GM12874 (cell line): ENCODE data around the gene EPS8L1.

Experiments used
- TF ChIP-seq, protein P1 (sequence below): IDR thresholded peaks from 2 replicates; pipeline ENCODE4 v1.5.1; 2011; ENCODE audit warnings: low read depth, mild to moderate bottlenecking, control low read depth, low read length, moderate library complexity; ENCODE audit not compliant: insufficient read depth

Gene EPS8L1

DNA sequence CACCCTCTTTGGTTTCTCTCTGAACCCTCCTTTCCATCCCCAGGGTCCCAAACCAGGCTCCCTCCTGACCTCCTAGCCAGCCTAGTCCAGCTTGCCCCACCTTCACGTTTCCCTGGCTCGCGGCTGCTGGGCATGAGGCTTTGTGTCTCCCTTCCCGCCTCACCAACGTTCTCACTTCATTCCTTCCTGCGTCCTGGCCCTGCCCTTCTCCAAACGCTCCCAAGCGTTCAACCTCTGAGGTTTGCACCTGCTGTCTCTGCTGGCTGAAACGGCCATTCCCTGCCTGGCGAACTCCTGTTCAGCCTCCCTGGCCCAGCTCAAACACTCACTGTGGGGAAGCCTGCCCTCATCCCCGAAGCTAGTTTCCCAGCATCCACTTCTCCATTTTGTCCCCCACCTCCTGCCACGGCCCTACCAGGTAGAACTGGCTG lies 12.4 kb downstream of the EPS8L1 start:
- TF ChIP-seq, protein P1, sequence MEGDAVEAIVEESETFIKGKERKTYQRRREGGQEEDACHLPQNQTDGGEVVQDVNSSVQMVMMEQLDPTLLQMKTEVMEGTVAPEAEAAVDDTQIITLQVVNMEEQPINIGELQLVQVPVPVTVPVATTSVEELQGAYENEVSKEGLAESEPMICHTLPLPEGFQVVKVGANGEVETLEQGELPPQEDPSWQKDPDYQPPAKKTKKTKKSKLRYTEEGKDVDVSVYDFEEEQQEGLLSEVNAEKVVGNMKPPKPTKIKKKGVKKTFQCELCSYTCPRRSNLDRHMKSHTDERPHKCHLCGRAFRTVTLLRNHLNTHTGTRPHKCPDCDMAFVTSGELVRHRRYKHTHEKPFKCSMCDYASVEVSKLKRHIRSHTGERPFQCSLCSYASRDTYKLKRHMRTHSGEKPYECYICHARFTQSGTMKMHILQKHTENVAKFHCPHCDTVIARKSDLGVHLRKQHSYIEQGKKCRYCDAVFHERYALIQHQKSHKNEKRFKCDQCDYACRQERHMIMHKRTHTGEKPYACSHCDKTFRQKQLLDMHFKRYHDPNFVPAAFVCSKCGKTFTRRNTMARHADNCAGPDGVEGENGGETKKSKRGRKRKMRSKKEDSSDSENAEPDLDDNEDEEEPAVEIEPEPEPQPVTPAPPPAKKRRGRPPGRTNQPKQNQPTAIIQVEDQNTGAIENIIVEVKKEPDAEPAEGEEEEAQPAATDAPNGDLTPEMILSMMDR = no peak

DNA sequence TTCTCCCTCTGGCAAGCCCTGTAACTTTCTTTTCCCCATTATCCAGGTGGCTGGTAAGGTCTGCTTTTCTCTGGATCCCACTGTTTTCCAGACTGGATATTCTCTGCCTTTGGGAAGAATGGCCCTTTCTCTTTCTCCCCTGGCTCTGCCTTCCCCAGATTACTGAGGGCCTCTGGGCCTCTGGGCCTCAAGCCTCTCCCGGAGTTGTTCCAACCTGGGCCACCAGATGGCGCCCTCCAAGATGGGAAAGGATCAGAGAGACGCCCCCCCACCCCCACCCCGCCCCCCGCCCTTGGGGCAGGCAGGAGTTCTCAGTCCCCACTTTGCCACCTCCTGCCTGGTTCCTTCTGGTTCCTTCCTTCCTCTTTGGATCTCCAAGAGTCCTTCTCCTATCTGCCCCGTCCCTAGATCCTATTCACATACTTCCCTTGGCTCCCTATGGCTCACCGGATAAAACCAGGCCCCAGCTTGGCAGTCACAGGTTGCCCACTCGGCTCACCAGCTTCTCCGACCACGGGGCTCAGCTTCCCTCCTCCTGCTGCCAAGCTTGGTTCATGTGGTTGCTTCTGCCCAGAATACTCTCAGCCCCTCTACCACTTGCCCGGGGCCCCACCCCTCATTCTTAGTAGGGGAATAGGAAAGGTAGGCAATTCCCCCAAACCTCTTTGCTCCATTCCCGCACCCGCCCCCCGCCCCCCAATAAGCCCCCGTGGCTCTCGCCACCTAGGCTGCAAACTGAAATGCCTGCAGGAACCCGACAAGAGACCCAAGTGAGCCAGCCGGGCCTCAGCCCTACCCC lies 13.1 kb downstream of the EPS8L1 start:
- TF ChIP-seq, protein P1 = peak; percentile 66

DNA sequence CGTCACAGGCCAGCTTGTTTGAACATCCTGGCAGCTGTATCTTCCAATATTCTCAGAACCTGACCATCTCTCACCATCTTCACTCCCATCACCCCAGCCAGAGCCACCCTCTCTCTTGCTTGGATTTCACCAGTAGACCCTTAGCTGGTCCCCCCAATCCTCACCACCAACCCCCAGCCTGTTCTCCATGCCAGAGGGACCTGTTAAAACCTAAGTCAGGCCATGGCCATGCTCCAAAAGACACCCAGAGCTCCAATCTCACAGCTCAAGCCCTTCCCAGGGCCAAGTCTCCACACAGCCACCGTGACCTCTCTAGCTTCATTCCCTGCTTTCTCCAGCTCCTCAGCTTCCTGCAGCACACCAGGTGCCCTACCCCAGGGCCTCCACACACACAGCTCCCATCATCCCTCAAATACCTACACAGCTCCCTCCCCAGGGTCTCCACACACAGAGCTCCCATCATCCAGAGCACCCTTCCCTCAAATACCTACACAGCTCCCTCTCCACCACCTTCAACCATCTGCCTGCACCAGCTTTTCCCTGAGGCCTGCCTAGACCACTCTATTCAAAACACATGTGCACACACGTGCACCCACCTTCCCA lies 13.8 kb downstream of the EPS8L1 start:
- TF ChIP-seq, protein P1 = no peak

DNA sequence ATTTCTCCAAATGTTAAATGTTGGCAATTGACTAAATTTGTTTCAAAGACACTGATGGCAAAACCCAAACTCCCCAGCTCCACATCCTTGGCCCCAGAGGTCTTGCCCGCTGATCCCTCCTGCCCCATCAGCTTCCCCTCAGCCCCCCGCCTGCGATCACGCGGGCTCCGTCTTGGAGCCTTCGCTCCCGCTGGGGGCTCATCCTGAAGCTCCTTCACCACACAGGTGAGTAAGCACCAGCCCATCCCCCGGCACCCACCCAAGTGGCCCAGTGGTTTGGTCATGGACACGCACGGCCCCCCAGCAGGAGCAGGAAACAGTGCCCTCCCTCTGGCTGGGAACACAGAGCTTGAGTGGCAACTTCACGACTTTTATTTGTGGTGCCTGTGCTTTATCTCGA lies 14.9 kb downstream of the EPS8L1 start:
- TF ChIP-seq, protein P1 = no peak

DNA sequence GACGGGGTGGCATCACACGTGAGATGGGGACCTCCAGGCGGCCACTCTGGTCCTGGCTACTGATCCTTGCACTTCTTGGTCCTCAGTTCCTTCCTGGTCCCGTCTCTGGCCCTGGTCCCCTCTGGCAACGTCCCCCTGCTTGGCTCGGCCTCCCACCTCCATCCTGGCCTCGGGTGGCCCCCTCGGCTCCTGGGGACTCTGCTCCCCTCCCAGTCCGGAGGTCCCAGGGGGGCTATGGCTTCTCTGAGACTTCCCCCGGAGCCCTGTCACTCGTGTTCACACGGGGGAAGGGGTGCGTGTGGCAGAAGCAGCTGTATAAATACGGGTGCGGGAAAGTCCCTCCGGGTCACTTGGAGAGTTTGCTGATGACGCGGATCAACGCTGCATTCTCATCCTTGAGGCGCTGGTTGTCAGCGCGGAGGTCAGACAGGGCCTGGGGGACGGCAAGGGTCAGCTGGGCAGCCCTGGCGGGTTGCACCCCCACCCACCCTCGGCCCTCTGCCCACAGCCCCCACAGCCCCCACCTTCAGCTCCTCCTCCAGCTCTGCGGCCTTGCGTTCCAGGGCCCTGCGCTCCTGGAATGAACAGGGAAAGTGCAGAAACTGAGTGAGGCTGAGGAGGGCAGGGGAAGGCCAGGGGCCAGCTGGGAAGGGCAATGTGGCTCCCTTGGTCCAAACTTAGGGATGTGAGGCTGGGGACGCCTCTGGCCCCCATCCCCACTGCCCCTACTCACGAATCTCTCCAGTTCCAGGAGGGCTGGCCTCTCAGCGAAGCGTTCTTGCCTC lies 15.6 kb downstream of the EPS8L1 start:
- TF ChIP-seq, protein P1 = no peak

GRCh38 chr19:55091955-55092354 lies 16.3 kb downstream of the EPS8L1 start:
- TF ChIP-seq, protein P1 = no peak
